PC-3 (cell line): ENCODE results near the gene ATXN10.

Source experiments
- EZH2 ChIP-seq: fragments of 300-600 bp; sonication (generic); IDR thresholded peaks from one replicate; pipeline ENCODE4 v1.6.1; 2017; ENCODE audit warnings: antibody characterized with exemption, mild to moderate bottlenecking, low read length; ENCODE audit not compliant: unreplicated experiment
- EZH2phosphoT487 ChIP-seq: fragments of 300-600 bp; sonication (generic); IDR thresholded peaks from 2 replicates; pipeline ENCODE4 v1.6.1; 2018; ENCODE audit warnings: mild to moderate bottlenecking, antibody characterized with exemption, low read length, borderline replicate concordance
- TF ChIP-seq, protein P1 (sequence below): fragments of 300-600 bp; sonication (generic); conservative IDR thresholded peaks from 2 replicates; pipeline ENCODE4 v1.5.1; 2017; ENCODE audit warnings: antibody characterized with exemption, low read depth, mild to moderate bottlenecking, low read length

DNA sequence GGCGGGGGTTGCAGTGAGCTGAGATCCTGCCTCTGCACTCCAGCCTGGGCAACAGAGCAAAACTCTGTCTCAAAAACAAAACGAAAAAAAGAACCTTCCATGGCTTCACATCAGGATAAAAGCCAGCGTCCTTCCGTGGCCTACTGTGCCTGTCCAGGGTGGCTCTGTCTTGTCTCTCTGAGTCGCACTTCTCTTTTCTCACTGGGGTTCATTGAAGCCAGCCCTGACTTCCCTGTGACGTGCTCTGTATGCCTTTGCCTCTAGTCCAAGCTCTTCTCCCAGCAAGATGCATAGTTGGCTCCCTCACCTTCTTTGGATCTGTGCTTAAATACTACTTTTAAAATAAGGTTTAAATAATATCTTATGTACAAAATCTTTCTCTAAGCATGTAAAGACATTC, 11.6 kb downstream of the ATXN10 start:
- TF ChIP-seq, protein P1, sequence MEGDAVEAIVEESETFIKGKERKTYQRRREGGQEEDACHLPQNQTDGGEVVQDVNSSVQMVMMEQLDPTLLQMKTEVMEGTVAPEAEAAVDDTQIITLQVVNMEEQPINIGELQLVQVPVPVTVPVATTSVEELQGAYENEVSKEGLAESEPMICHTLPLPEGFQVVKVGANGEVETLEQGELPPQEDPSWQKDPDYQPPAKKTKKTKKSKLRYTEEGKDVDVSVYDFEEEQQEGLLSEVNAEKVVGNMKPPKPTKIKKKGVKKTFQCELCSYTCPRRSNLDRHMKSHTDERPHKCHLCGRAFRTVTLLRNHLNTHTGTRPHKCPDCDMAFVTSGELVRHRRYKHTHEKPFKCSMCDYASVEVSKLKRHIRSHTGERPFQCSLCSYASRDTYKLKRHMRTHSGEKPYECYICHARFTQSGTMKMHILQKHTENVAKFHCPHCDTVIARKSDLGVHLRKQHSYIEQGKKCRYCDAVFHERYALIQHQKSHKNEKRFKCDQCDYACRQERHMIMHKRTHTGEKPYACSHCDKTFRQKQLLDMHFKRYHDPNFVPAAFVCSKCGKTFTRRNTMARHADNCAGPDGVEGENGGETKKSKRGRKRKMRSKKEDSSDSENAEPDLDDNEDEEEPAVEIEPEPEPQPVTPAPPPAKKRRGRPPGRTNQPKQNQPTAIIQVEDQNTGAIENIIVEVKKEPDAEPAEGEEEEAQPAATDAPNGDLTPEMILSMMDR: no peak
- no peak for TF ChIP-seq EZH2
- TF ChIP-seq EZH2phosphoT487: no peak
